Endothelial cell of umbilical vein (primary cell): ENCODE results near the gene SNRPD2. TPM values are rescaled to one million over a fixed set of nuclear protein-coding genes. Genes with fewer than 3 reads are reported as not detected.

Source experiments
- BruUV-seq: library from RNA; stranded (reverse); fragments of 400-500 nt; replicated peaks from 2 replicates; lab custom pipeline; 2021; lab: Mats Ljungman, UMichigan
- CTCF ChIA-PET: fragments of 300-600, 350-600 bp; sonication (Branson Sonifier 250); formaldehyde crosslinking; loops from one replicate; lab custom pipeline; 2021; ENCODE audit warnings: antibody characterized with exemption, inconsistent platforms; lab: Charles Lee
- POLR2A ChIA-PET: fragments of 300-600, 350-600 bp; sonication (Branson Sonifier 250); formaldehyde crosslinking; loops from one replicate; lab custom pipeline; 2021; ENCODE audit warnings: antibody characterized with exemption, inconsistent platforms; lab: Charles Lee
- DNase-seq: peaks from one replicate; pipeline ENCODE4 v3.0.0-alpha.2; 2011; ENCODE audit warnings: low read depth, low spot score
- FAIRE-seq: peaks from 2 replicates; lab custom pipeline; 2011; peaks lifted over from hg19 to GRCh38; lab: Jason Lieb, UNC
- H2AFZ ChIP-seq: 2 replicates; pipeline ENCODE4 v1.6.0; 2012; ENCODE audit warnings: low read depth, low read length, control low read depth, inconsistent platforms
- H3K27ac ChIP-seq: 2 replicates; pipeline ENCODE4 v1.5.1; 2011; ENCODE audit warnings: low read depth, mild to moderate bottlenecking, control low read depth, low read length, moderate library complexity; ENCODE audit not compliant: insufficient read depth
- H3K27me3 ChIP-seq, 2 experiments: 2 replicates each; pipeline versions ENCODE4 v1.6.0 to v1.6.1; 2011; ENCODE audit warnings: low read length in 2 of 2, mixed read lengths in 1 of 2; ENCODE audit not compliant: control insufficient read depth in 2 of 2, insufficient read depth in 2 of 2
- H3K36me3 ChIP-seq, 2 experiments: 2 replicates in 1 of 2; 3 replicates in 1 of 2; pipeline ENCODE4 v1.5.1; 2011; ENCODE audit warnings: low read length in 2 of 2, mild to moderate bottlenecking in 1 of 2, moderate library complexity in 1 of 2; ENCODE audit not compliant: control insufficient read depth in 2 of 2, insufficient read depth in 2 of 2; ENCODE audit errors: extremely low read depth in 1 of 2
- H3K4me1 ChIP-seq: 3 replicates; pipeline ENCODE4 v1.5.1; 2011; ENCODE audit warnings: mild to moderate bottlenecking, low read length; ENCODE audit not compliant: control insufficient read depth, insufficient read depth; ENCODE audit errors: extremely low read depth
- H3K4me2 ChIP-seq: 2 replicates; pipeline ENCODE4 v1.6.1; 2011; ENCODE audit warnings: low read length, control low read depth, mixed read lengths; ENCODE audit not compliant: insufficient read depth
- H3K4me3 ChIP-seq, 3 experiments: fragments of 200-600 bp in 1 of 3; sonication (generic), shearing (Covaris generic) in 1 of 3; replicated peaks in 1 of 3; 2 replicates each; pipeline ENCODE4 v1.5.1; 2011 to 2016; ENCODE audit warnings: control low read depth in 3 of 3, low read length in 3 of 3, mild to moderate bottlenecking in 2 of 3, inconsistent platforms in 1 of 3, low read depth in 1 of 3, moderate library complexity in 1 of 3; ENCODE audit not compliant: insufficient read depth in 1 of 3
- H3K79me2 ChIP-seq: 2 replicates; pipeline ENCODE4 v1.6.0; 2012; ENCODE audit warnings: low read length, inconsistent platforms; ENCODE audit not compliant: control insufficient read depth, insufficient read depth
- H3K9ac ChIP-seq: replicated peaks from 2 replicates; pipeline ENCODE3; 2011; ENCODE audit warnings: low read length, control low read depth; ENCODE audit not compliant: insufficient read depth; ENCODE audit errors: extremely low read depth
- H3K9me1 ChIP-seq: replicated peaks from 3 replicates; pipeline ENCODE4 v1.6.0; 2011; ENCODE audit warnings: mild to moderate bottlenecking, low read length; ENCODE audit not compliant: control insufficient read depth, insufficient read depth; ENCODE audit errors: extremely low read depth
- H3K9me3 ChIP-seq: replicated peaks from 2 replicates; pipeline ENCODE4 v1.5.1; 2012; ENCODE audit warnings: low read length, inconsistent platforms; ENCODE audit not compliant: control insufficient read depth, insufficient read depth
- H4K20me1 ChIP-seq: replicated peaks from 2 replicates; pipeline ENCODE3; 2011; ENCODE audit warnings: mild to moderate bottlenecking, low read length; ENCODE audit not compliant: control insufficient read depth, insufficient read depth; ENCODE audit errors: extremely low read depth
- EZH2 ChIP-seq: IDR thresholded peaks from 2 replicates; pipeline ENCODE4 v1.6.1; 2012; ENCODE audit warnings: borderline replicate concordance, low read depth, mild to moderate bottlenecking, moderate library complexity, low read length, inconsistent platforms; ENCODE audit not compliant: severe bottlenecking
- FOS ChIP-seq: IDR thresholded peaks from 2 replicates; pipeline ENCODE4 v1.6.1; 2011; ENCODE audit warnings: mild to moderate bottlenecking, low read length, moderate library complexity, borderline replicate concordance; ENCODE audit not compliant: insufficient read depth
- GATA2 ChIP-seq: IDR thresholded peaks from 2 replicates; pipeline ENCODE4 v1.7.0; 2011; ENCODE audit warnings: low read depth, mild to moderate bottlenecking, moderate library complexity, mixed read lengths, low read length; ENCODE audit not compliant: insufficient read length, insufficient read depth
- JUN ChIP-seq: IDR thresholded peaks from 2 replicates; pipeline ENCODE4 v1.6.1; 2011; ENCODE audit warnings: borderline replicate concordance, low read depth; ENCODE audit not compliant: insufficient read length, insufficient read depth
- MYC ChIP-seq: IDR thresholded peaks from one replicate; pipeline ENCODE4 v1.6.1; 2011; ENCODE audit warnings: mild to moderate bottlenecking, low read depth, low read length
- POLR2A ChIP-seq: IDR thresholded peaks from 2 replicates; pipeline ENCODE4 v1.6.1; 2012; ENCODE audit warnings: low read depth, mild to moderate bottlenecking, control low read depth, low read length
- POLR2AphosphoS5 ChIP-seq: IDR thresholded peaks from 2 replicates; pipeline ENCODE4 v1.6.1; 2012; ENCODE audit warnings: low read depth, mild to moderate bottlenecking, control low read depth, low read length, moderate library complexity; ENCODE audit not compliant: insufficient read depth
- dilution Hi-C: fragments of 300-500 bp; cut with MboI; formaldehyde crosslinking; loops from one replicate; pipeline ENCODE4 v1.15.0; 2019; ENCODE audit warnings: low sequenced_read_pairs; ENCODE audit not compliant: extremely low pct_ligation_motif_present
- intact Hi-C: fragments of 100-400 bp; cut with micrococcal nuclease; formaldehyde crosslinking; loops from one replicate; pipeline ENCODE4 v1.10.0; 2022
- polyA plus RNA-seq, 4 experiments: library from polyadenylated mRNA; depleted of rRNA in 3 of 4; stranded (reverse) in 3 of 4; unstranded in 1 of 4; fragments of >200 nt; gene quantifications; 2 replicates each; pipeline versions ENCODE4 v1.2.1 to v1.2.3, GENCODE V29; 2011 to 2012; ENCODE audit warnings: missing spikeins in 1 of 4
- total RNA-seq: library from RNA; stranded (reverse); gene quantifications from 2 replicates; pipeline ENCODE4 v1.2.3, GENCODE V29; 2021
- TF ChIP-seq, protein P1 (sequence below): IDR thresholded peaks from 2 replicates; pipeline ENCODE4 v1.6.1; 2011; ENCODE audit not compliant: insufficient read depth, insufficient read length
- TF ChIP-seq, protein P2 (sequence below), 2 donors: IDR thresholded peaks; 1 replicate in 1 of 2; 2 replicates in 1 of 2; pipeline ENCODE4 v1.5.1; 2011; ENCODE audit warnings: low read length in 2 of 2, mild to moderate bottlenecking in 2 of 2, moderate library complexity in 2 of 2, control low read depth in 1 of 2, inconsistent platforms in 1 of 2, low read depth in 1 of 2; ENCODE audit not compliant: insufficient read depth in 1 of 2; ENCODE audit errors: extremely low read depth in 1 of 2

Gene SNRPD2
- total and polyA plus RNA-seq, 2 donors (not counting 3 experiments of a cell fraction or from before 2014, with no cell fraction given): 512 to 519 TPM

DNA sequence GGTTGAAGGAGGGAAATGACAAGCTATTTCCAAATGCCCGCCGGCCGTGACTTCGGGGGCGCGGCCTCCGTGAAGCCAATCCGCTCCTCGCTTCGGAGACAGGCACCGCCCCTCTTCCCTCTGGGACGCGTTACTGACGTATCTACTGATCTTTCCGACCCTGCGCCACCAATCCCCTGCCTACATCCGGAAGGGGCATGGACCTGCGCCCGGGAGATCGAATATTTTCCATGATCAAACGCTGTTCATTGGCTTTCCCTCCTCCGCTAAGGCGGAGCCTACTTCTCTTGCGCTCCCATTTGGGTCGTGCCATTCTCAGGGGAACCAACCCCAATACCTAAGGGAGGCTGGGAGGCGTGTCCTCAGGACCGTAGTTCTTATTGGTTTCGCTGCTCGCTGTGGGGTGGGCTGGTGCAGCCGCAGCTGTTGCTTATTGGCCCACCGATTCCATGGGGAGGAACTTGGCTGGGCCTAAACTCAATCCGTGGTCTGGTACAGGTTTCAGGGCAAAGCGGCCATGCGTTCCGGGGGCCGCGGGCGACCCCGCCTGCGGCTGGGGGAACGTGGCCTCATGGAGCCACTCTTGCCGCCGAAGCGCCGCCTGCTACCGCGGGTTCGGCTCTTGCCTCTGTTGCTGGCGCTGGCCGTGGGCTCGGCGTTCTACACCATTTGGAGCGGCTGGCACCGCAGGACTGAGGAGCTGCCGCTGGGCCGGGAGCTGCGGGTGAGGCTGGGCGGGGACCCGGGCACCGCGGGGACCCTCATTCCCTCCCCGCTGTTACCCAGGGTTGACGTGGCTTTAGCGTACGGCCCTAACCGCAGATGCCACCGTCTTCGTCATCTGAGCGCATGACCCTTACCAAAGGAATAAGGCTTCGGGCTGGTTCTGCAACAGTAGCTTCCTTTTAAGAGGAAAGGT is 693 bp upstream of the SNRPD2 start, which contains the start of gene QPCTL:
Gene QPCTL (plus strand): TSS at position 480 of the 919 bp plus-strand sequence. CDS start 38 bp downstream, at position 518.
- Histone ChIP-seq H3K36me3 (peaks cover 6 to 13% of the 10 kb centered on the region in 2 experiments), H3K79me2 (peaks cover 24% of the 10 kb centered on the region), H3K9me3 (no peaks in the 10 kb centered on the region), H3K4me2 (peak within 1 kb of the TSS; percentile 74), H3K4me3 (peak within 1 kb of the TSS; percentile 70 to 93 (median 85)), H2AFZ (peak within 1 kb of the TSS; percentile 80), H3K4me1 (peaks cover 9% of the 10 kb centered on the region), H4K20me1 (no peaks in the 10 kb centered on the region), H3K27me3 (no peaks in the 10 kb centered on the region), H3K27ac (peak within 1 kb of the TSS; percentile 82), H3K9ac (peak within 1 kb of the TSS; percentile 88), H3K9me1 (no peaks in the 10 kb centered on the region)
- DNase-seq (peak; percentile 100), FAIRE-seq (peak; percentile 99)
- dilution Hi-C loops (no loop called here), intact Hi-C loops (loop anchor here (1.0 to 5.0 kb wide), 9 partner anchors 11 to 265 kb away; partner anchors contain the start of gene FBXO46)
- CTCF ChIA-PET: interaction anchor here (0.6 to 5.1 kb wide), 32 partner anchors 9 to 253 kb away, joined by 3 to 56 read pairs (median 6); partner anchors contain the start of genes FBXO46, GIPR, MEIOSIN and SIX5
- BruUV-seq: TSS peak; percentile 71
- TF ChIP-seq, protein P1, sequence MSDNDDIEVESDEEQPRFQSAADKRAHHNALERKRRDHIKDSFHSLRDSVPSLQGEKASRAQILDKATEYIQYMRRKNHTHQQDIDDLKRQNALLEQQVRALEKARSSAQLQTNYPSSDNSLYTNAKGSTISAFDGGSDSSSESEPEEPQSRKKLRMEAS: no peak
- TF ChIP-seq POLR2A: peak; percentile 76
- TF ChIP-seq JUN: no peak
- no peak for TF ChIP-seq MYC
- TF ChIP-seq GATA2: no peak
- no peak for TF ChIP-seq EZH2
- TF ChIP-seq, protein P2, sequence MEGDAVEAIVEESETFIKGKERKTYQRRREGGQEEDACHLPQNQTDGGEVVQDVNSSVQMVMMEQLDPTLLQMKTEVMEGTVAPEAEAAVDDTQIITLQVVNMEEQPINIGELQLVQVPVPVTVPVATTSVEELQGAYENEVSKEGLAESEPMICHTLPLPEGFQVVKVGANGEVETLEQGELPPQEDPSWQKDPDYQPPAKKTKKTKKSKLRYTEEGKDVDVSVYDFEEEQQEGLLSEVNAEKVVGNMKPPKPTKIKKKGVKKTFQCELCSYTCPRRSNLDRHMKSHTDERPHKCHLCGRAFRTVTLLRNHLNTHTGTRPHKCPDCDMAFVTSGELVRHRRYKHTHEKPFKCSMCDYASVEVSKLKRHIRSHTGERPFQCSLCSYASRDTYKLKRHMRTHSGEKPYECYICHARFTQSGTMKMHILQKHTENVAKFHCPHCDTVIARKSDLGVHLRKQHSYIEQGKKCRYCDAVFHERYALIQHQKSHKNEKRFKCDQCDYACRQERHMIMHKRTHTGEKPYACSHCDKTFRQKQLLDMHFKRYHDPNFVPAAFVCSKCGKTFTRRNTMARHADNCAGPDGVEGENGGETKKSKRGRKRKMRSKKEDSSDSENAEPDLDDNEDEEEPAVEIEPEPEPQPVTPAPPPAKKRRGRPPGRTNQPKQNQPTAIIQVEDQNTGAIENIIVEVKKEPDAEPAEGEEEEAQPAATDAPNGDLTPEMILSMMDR (IDR thresholded peaks at IDR 0.05; ENCODE audit: extremely low read depth in 1 of 2, insufficient read depth in 1 of 2, low read depth in 1 of 2, low read length in 2 of 2): no peak
- TF ChIP-seq FOS: no peak
- peak; percentile 73 for TF ChIP-seq POLR2AphosphoS5
- POLR2A ChIA-PET: interaction anchor here (0.5 to 1.8 kb wide), 8 partner anchors 15 to 1138 kb away, joined by 3 to 10 read pairs (median 4); partner anchors contain the start of gene SIX5
